ENCODE measurements around the gene GRHL1.

Gene GRHL1

DNA sequence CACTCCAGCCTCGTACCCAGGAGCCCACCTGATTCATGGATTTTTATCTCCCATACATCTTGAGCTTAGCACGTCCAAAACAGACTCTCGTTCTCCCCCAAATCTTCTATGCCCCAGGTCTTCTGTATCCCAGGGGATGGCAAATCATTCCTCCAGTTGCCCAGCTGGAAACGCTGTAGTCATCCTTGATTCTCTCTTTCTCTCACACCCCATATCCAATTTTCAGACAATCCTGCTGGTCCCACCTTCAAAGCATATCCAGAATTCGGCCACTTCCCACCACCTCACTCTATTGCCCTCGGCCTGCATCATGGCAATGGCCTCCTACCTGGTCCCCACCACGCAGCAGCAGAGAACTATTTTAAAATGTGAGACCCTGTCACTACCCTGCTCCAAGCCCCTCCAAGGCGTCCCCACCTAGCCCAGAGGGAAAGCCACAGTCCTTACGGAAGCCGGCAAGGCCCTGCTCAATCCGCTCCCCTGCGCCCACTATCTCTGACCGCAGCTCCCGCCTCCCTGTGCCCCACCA is 1.4 kb upstream of the GRHL1 start:
- peak overlapping the region; percentile 60 for H3K4me3 ChIP-seq (ENCODE audit: low read length)
- no peaks in the 10 kb centered on the region for H3K9me3 ChIP-seq (ENCODE audit: control insufficient read depth, low read depth, low read length)
- no peaks in the 10 kb centered on the region for H3K36me3 ChIP-seq (ENCODE audit: control insufficient read depth, low read depth, low read length)
- no peak overlapping the region for H3K27ac ChIP-seq (ENCODE audit: low read length)
- H3K9ac ChIP-seq (ENCODE audit: low read length) = no peak overlapping the region
- H3K27me3 ChIP-seq (ENCODE audit: control insufficient read depth, insufficient read depth, low read length) = peaks cover 52% of the 10 kb centered on the region
- H3K4me1 ChIP-seq (ENCODE audit: control insufficient read depth, low read depth, low read length) = peaks cover 4% of the 10 kb centered on the region

DNA sequence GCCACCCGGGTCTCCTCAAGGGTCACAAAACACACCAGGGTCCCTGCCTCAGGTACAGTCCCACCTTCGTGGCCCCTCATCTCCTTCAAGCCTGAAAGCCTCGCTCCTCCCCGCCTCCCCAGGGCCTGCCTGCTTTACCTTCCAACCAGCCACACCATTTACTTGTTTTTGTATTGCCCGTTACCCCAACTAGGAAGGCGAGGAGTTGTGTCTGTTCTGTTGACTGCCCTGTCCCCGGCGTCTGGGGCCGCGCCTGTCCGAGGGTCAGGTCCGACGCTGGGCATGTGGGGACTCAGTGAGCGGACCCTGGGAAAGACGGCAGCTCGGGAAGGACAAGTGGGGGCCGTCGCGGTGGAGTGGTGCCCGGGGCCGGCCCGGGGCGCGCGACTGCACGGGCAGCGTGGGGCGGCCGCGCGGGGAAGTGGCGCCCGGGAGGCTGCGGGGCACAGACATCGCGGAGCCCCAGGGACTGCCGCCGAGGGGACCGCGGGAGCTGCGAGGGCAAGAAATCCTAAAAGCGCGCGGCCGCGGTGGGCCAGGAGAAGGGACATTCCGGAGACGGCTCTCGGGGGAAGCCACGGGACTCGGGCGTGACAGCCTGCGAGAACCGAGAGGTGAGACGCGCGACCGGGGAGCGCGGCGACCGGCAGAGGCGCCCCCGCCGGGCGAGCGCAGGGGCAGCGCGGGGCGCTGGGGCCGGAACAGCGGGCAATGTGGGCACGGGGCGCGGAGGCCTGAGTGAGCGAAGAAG is 797 bp upstream of the GRHL1 start:
- peaks cover 4% of the 10 kb centered on the region for H3K4me1 ChIP-seq (ENCODE audit: control insufficient read depth, low read depth, low read length)
- no peak overlapping the region for H3K9ac ChIP-seq (ENCODE audit: low read length)
- H3K9me3 ChIP-seq (ENCODE audit: control insufficient read depth, low read depth, low read length) = no peaks in the 10 kb centered on the region
- peak overlapping the region; percentile 60 for H3K4me3 ChIP-seq (ENCODE audit: low read length)
- H3K27ac ChIP-seq (ENCODE audit: low read length) = no peak overlapping the region
- peaks cover 52% of the 10 kb centered on the region for H3K27me3 ChIP-seq (ENCODE audit: control insufficient read depth, insufficient read depth, low read length)
- H3K36me3 ChIP-seq (ENCODE audit: control insufficient read depth, low read depth, low read length) = no peaks in the 10 kb centered on the region

DNA sequence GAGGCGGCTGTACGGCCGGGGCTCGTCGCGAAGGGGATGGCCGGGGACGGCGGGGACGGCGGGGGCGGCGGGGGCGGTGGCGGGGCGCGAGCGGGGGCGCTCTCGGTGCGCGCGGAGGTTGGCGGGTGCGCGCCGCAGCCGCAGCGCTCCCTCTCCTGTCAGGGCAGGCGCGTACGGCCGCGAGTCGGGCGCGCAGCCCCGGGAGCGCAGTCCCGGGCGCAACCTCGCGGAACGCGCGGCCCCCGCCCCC is 296 bp upstream of the GRHL1 start:
- H3K4me1 ChIP-seq (ENCODE audit: control insufficient read depth, low read depth, low read length) = peaks cover 4% of the 10 kb centered on the region
- no peak overlapping the region for H3K27ac ChIP-seq (ENCODE audit: low read length)
- peaks cover 52% of the 10 kb centered on the region for H3K27me3 ChIP-seq (ENCODE audit: control insufficient read depth, insufficient read depth, low read length)
- H3K36me3 ChIP-seq (ENCODE audit: control insufficient read depth, low read depth, low read length) = no peaks in the 10 kb centered on the region
- H3K4me3 ChIP-seq (ENCODE audit: low read length) = peak overlapping the region; percentile 60
- H3K9ac ChIP-seq (ENCODE audit: low read length) = no peak overlapping the region
- H3K9me3 ChIP-seq (ENCODE audit: control insufficient read depth, low read depth, low read length) = no peaks in the 10 kb centered on the region

DNA sequence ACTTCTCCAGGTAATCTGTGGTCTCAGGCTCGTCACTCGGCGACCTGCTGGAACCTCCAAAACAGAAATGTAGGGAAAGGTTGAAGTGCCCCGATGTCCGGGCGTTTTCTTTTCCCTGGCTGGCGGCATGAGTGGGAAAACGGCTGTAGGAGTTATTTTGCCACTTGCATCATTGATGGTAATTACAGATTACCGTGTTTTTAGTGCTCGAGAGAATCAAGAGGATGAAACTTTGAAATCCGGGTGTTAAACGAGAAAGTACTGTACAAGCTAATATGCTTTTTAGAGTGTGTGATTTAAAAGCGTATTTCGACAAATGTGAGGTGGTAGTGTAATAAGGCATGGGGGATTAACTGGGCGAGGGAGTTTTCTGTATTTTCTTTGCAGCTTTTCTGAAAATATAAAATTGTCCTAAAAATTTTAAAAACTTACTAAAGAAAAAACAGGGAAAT is 819 bp downstream of the GRHL1 start:
- Histone ChIP-seq H3K27me3 (ENCODE audit: control insufficient read depth, insufficient read depth, low read length) (peaks cover 52% of the 10 kb centered on the region), H3K4me3 (ENCODE audit: low read length) (peak overlapping the region; percentile 61), H3K36me3 (ENCODE audit: control insufficient read depth, low read depth, low read length) (no peaks in the 10 kb centered on the region), H3K9me3 (ENCODE audit: control insufficient read depth, low read depth, low read length) (no peaks in the 10 kb centered on the region), H3K4me1 (ENCODE audit: control insufficient read depth, low read depth, low read length) (peaks cover 4% of the 10 kb centered on the region), H3K27ac (ENCODE audit: low read length) (no peak overlapping the region), H3K9ac (ENCODE audit: low read length) (no peak overlapping the region)

DNA sequence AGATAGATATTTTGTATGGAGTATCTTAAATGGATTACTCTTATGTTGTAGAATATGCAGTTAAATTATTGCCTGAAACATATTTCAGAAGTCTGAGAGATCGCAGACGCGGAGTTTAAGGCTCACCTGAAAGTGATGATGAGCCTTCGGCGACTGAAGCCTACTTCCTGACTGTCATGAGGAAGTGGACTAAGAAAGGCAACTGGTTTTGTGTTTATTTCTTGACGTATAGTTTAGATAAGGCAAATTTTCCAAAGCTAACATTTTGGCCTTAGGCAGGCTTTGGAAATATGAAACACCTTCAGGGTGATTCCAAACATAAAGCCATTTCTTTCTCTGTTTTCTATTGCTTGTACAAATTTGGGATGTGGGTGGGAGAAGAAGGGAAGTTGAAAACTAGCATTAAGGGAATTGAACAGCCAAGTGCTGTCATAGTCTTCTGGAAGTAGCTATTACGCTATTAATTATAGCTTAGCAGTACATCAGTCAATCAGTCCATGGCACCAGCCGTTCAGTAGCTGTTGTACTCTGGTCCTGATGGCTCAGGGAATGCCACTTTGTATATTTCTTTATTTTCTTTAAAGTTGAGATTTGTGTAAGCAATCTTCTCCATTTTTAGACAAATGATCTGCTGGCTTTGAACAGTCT is 1.5 kb downstream of the GRHL1 start:
- Histone ChIP-seq H3K4me3 (ENCODE audit: low read length) (no peak overlapping the region), H3K9ac (ENCODE audit: low read length) (no peak overlapping the region)

DNA sequence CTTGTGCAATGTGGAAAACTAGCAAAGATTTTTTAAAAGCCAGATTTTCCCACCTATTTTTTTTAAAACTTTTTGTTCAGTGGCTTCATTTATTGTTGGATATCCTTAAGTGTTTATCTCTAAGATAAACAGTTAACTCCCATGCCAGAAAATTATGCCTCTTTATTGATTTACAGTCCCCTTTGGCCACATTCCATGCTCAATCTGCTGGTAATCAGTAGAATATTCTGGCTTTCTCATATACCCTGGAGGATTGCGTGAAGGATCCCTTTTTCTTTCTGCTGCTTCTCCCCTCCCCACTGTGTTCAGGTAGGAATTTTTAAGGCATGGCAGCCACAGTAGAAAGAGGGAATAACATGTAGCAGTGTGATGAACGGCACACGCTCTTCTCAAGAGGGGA is 2.6 kb downstream of the GRHL1 start:
- Histone ChIP-seq H3K4me1 (ENCODE audit: control insufficient read depth, low read depth, low read length) (peaks cover 4% of the 10 kb centered on the region), H3K27me3 (ENCODE audit: control insufficient read depth, insufficient read depth, low read length) (peaks cover 45% of the 10 kb centered on the region), H3K4me3 (ENCODE audit: low read length) (no peak overlapping the region), H3K36me3 (ENCODE audit: control insufficient read depth, low read depth, low read length) (no peaks in the 10 kb centered on the region), H3K27ac (ENCODE audit: low read length) (no peak overlapping the region), H3K9ac (ENCODE audit: low read length) (no peak overlapping the region), H3K9me3 (ENCODE audit: control insufficient read depth, low read depth, low read length) (no peaks in the 10 kb centered on the region)

More for the DNA sequence above, 1.5 kb downstream of the GRHL1 start:
- no peak overlapping the region for H3K27ac ChIP-seq (ENCODE audit: low read length)
- no peaks in the 10 kb centered on the region for H3K9me3 ChIP-seq (ENCODE audit: control insufficient read depth, low read depth, low read length)
- H3K36me3 ChIP-seq (ENCODE audit: control insufficient read depth, low read depth, low read length) = no peaks in the 10 kb centered on the region
- H3K4me1 ChIP-seq (ENCODE audit: control insufficient read depth, low read depth, low read length) = peaks cover 4% of the 10 kb centered on the region
- peaks cover 52% of the 10 kb centered on the region for H3K27me3 ChIP-seq (ENCODE audit: control insufficient read depth, insufficient read depth, low read length)

DNA sequence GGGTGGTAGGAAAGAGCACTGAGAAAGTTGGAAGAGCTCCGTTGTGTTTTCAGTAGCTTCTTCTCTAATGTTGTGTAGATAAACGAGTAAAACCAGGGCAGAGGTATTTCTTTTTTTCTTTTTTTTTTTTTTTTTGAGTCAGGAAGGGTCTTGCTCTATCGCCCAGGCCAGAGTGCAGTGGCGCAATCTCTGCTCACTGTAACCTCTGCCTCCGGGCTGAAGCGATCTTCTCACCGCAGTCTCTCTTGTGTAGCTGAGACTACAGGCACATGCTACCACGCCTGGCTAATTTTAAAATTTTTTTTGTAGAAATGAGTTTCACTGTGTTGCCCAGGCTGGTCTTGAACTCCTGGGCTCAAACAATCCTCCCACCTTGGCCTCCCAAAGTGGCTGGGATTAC is 6.6 kb downstream of the GRHL1 start:
- Histone ChIP-seq H3K9ac (ENCODE audit: low read length) (no peak overlapping the region), H3K27me3 (ENCODE audit: control insufficient read depth, insufficient read depth, low read length) (peaks cover 17% of the 10 kb centered on the region), H3K27ac (ENCODE audit: low read length) (no peak overlapping the region), H3K9me3 (ENCODE audit: control insufficient read depth, low read depth, low read length) (no peaks in the 10 kb centered on the region), H3K4me3 (ENCODE audit: low read length) (no peak overlapping the region), H3K36me3 (ENCODE audit: control insufficient read depth, low read depth, low read length) (no peaks in the 10 kb centered on the region), H3K4me1 (ENCODE audit: control insufficient read depth, low read depth, low read length) (no peaks in the 10 kb centered on the region)

DNA sequence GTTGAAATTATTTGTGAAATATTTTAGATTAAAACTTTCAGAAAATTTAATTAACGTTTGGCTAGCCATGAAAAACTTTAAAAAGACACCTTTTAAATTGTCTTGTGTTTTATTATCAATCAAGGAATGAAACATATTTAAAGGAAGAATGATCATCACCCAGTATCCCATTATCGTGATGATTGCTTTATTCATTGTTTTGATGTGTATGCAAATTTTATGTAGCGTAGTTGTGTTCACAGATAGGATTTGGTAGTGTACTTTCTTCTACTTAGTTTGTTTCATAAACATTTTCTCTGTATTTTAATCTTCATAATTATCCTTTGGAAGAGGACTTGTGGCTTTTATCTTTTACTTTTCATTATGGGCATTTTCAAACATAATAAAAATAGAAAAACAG is 7.8 kb downstream of the GRHL1 start:
- Histone ChIP-seq H3K4me3 (ENCODE audit: low read length) (no peak overlapping the region), H3K36me3 (ENCODE audit: control insufficient read depth, low read depth, low read length) (no peaks in the 10 kb centered on the region)

DNA sequence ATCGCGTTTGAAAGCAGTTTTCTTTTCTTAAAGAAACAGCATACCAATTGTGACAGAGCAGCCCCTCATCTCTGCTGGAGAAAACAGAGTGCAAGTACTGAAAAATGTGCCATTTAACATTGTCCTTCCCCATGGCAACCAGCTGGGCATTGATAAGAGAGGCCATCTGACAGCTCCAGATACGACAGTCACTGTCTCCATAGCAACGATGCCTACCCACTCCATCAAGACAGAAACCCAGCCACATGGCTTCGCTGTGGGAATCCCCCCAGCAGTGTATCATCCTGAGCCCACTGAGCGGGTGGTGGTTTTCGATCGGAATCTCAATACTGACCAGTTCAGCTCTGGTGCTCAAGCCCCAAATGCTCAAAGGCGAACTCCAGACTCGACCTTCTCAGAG is 9.5 kb downstream of the GRHL1 start:
- H3K4me1 ChIP-seq (ENCODE audit: control insufficient read depth, low read depth, low read length) = no peaks in the 10 kb centered on the region
- no peak overlapping the region for H3K9ac ChIP-seq (ENCODE audit: low read length)
- no peak overlapping the region for H3K4me3 ChIP-seq (ENCODE audit: low read length)
- no peak overlapping the region for H3K27ac ChIP-seq (ENCODE audit: low read length)
- H3K27me3 ChIP-seq (ENCODE audit: control insufficient read depth, insufficient read depth, low read length) = no peaks in the 10 kb centered on the region
- no peaks in the 10 kb centered on the region for H3K9me3 ChIP-seq (ENCODE audit: control insufficient read depth, low read depth, low read length)
- no peaks in the 10 kb centered on the region for H3K36me3 ChIP-seq (ENCODE audit: control insufficient read depth, low read depth, low read length)

More for the DNA sequence above, 7.8 kb downstream of the GRHL1 start:
- Histone ChIP-seq H3K27me3 (ENCODE audit: control insufficient read depth, insufficient read depth, low read length) (peaks cover 5% of the 10 kb centered on the region), H3K27ac (ENCODE audit: low read length) (no peak overlapping the region), H3K9me3 (ENCODE audit: control insufficient read depth, low read depth, low read length) (no peaks in the 10 kb centered on the region), H3K9ac (ENCODE audit: low read length) (no peak overlapping the region), H3K4me1 (ENCODE audit: control insufficient read depth, low read depth, low read length) (no peaks in the 10 kb centered on the region)

DNA sequence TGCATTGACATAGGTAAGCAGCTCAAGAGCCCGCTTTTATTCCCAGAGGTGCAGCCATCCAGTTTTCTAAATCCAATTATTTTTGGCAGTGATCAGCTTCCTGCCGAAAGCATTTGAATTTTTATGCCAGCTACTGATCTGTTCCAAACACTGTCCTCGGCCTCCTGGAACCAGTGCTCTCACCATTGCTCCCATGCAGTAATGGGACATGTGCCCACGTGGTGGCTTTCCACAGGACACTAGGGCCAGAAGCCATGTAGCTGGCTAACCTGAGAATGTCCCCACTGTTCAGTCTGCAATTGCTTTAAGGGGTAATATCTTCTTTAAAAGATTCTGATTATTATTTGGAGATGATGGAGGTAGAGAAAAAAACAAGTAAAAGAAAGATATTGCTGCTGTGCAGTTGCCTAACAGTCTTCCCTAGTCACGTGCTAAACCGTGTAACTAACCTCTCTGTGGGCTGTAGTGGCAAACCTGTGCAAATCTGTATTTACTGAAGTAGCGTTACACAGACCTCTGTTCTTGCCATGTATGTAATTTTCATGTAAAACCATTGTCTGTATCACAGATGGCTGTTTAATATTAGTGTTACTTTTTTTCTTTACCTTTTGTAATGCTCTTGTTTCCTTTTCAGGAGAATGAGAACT is 13.0 kb downstream of the GRHL1 start:
- Histone ChIP-seq H3K27me3 (ENCODE audit: control insufficient read depth, insufficient read depth, low read length) (no peaks in the 10 kb centered on the region), H3K9me3 (ENCODE audit: control insufficient read depth, low read depth, low read length) (no peaks in the 10 kb centered on the region), H3K4me1 (ENCODE audit: control insufficient read depth, low read depth, low read length) (no peaks in the 10 kb centered on the region), H3K36me3 (ENCODE audit: control insufficient read depth, low read depth, low read length) (no peaks in the 10 kb centered on the region), H3K27ac (ENCODE audit: low read length) (no peak overlapping the region), H3K4me3 (ENCODE audit: low read length) (no peak overlapping the region), H3K9ac (ENCODE audit: low read length) (no peak overlapping the region)

DNA sequence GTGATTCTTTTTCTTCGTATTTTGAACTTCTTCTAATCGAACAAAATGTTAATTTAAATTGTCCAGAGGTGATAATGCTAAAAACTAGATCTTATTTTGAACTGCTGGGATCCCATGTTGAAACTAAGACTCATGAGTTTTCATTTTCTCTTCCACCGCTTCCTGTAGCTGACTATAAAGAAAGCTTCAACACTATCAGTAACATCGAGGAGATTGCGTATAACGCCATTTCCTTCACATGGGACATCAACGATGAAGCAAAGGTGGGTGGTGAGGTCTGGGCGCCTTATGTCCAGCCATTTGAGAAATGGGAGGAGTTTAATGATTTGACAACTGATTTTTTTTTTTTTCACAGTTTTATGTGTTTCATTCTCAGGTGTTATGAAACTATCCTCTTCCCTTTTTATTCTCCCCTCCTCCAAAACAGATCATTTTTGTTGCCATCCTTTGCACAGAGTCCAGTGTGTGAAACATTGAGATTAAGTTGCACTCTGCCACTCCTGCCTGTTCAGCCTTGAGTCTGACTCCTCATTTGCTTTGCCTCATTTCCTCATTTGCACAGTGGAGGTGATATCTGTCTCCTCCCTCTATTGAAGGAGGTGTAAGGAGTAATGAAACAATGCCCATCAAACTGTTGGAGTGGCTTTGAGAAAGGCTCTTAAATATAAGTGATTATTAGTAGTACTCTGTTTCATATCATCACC is 13.8 kb downstream of the GRHL1 start:
- Histone ChIP-seq H3K9me3 (ENCODE audit: control insufficient read depth, low read depth, low read length) (no peaks in the 10 kb centered on the region), H3K36me3 (ENCODE audit: control insufficient read depth, low read depth, low read length) (no peaks in the 10 kb centered on the region), H3K4me1 (ENCODE audit: control insufficient read depth, low read depth, low read length) (no peaks in the 10 kb centered on the region), H3K27ac (ENCODE audit: low read length) (no peak overlapping the region), H3K4me3 (ENCODE audit: low read length) (no peak overlapping the region), H3K9ac (ENCODE audit: low read length) (no peak overlapping the region), H3K27me3 (ENCODE audit: control insufficient read depth, insufficient read depth, low read length) (no peaks in the 10 kb centered on the region)
